K562 (cell line): Measurements from ENCODE around the gene NLRP4. TPM values are rescaled to one million over a fixed set of nuclear protein-coding genes. Genes with fewer than 3 reads are reported as not detected.

ENCODE experiments used
- ATAC-seq: fragments of 200-7000 bp; cut with Tn5 transposase; 3 replicates; pipeline ENCODE4 v1.9.1; 2020; ENCODE audit warnings: moderate library complexity
- Bru-seq: library from RNA; stranded (reverse); fragments of 400-500 nt; gene quantifications from one replicate; lab custom pipeline; 2021; lab: Mats Ljungman, UMichigan
- BruChase-seq, 2 experiments: library from RNA; stranded (reverse); fragments of 400-500 nt; gene quantifications; one replicate each; lab custom pipeline; 2021; lab: Mats Ljungman, UMichigan
- BruUV-seq: library from RNA; stranded (reverse); fragments of 400-500 nt; replicated peaks from 2 replicates; lab custom pipeline; 2021; lab: Mats Ljungman, UMichigan
- CTCF ChIA-PET: fragments of 300-600 bp; formaldehyde crosslinking; extraction: SDS; loops from one replicate; lab custom pipeline; 2021; ENCODE audit warnings: low intra/inter-chr PET ratio; lab: Yijun Ruan, JAX
- POLR2A ChIA-PET: fragments of 300-600, 350-650 bp; sonication (Branson Sonifier 250); formaldehyde crosslinking; extraction: SDS; loops from one replicate; lab custom pipeline; 2021; ENCODE audit warnings: antibody characterized with exemption, inconsistent platforms; lab: Yijun Ruan, JAX
- DNase-seq, 4 experiments: peaks; one replicate each; pipeline versions ENCODE4 v3.0.0 to v3.0.0-alpha.2; 2011 to 2018; ENCODE audit warnings: low spot score in 3 of 4, mixed read lengths in 3 of 4; ENCODE audit errors: extremely low read depth in 1 of 4
- FAIRE-seq: peaks from 2 replicates; lab custom pipeline; 2011; peaks lifted over from hg19 to GRCh38; lab: Jason Lieb, UNC
- H2AFZ ChIP-seq: 2 replicates; pipeline ENCODE4 v1.6.0; 2011; ENCODE audit warnings: low read depth, low read length, control low read depth, inconsistent platforms
- H3K27ac ChIP-seq: fragments of 200-600 bp; 3 replicates; pipeline ENCODE4 v1.8.0; 2011; ENCODE audit warnings: low read depth, mild to moderate bottlenecking, control low read depth, inconsistent platforms, low read length, moderate library complexity, mixed read lengths; ENCODE audit errors: extremely low read depth
- H3K27me3 ChIP-seq, 2 experiments: fragments of 300-600 bp in 1 of 2; 2 replicates in 1 of 2; 3 replicates in 1 of 2; pipeline versions ENCODE4 v1.6.0 to v1.8.0; 2011; ENCODE audit warnings: inconsistent platforms in 2 of 2, low read length in 2 of 2, mild to moderate bottlenecking in 1 of 2, mixed read lengths in 1 of 2, moderate library complexity in 1 of 2; ENCODE audit not compliant: control insufficient read depth in 2 of 2, insufficient read depth in 2 of 2
- H3K36me3 ChIP-seq: fragments of 300-600 bp; 3 replicates; pipeline ENCODE4 v1.8.0; 2011; ENCODE audit warnings: mild to moderate bottlenecking, low read length, inconsistent platforms; ENCODE audit not compliant: control insufficient read depth, insufficient read depth
- H3K4me1 ChIP-seq, 2 experiments: fragments of 200-600 bp in 1 of 2; replicated peaks in 1 of 2; 2 replicates in 1 of 2; 3 replicates in 1 of 2; pipeline versions ENCODE4 v1.5.1 to v1.8.0; 2011; ENCODE audit warnings: inconsistent platforms in 2 of 2, low read length in 2 of 2, mild to moderate bottlenecking in 1 of 2, mixed read lengths in 1 of 2, moderate library complexity in 1 of 2; ENCODE audit not compliant: control insufficient read depth in 2 of 2, insufficient read depth in 2 of 2
- H3K4me2 ChIP-seq: 2 replicates; pipeline ENCODE4 v1.6.1; 2011; ENCODE audit warnings: low read length, control low read depth, inconsistent platforms, mixed read lengths; ENCODE audit not compliant: insufficient read depth
- H3K4me3 ChIP-seq: fragments of 200-600 bp; sonication (generic), shearing (Covaris generic); 2 replicates; pipeline ENCODE4 v1.5.1; 2016; ENCODE audit warnings: control low read depth, inconsistent platforms
- H3K79me2 ChIP-seq: fragments of 200-600 bp; 3 replicates; pipeline ENCODE4 v1.8.0; 2011; ENCODE audit warnings: low read length, inconsistent platforms; ENCODE audit not compliant: control insufficient read depth, insufficient read depth
- H3K9ac ChIP-seq, 2 experiments: 2 replicates each; pipeline versions ENCODE4 v1.6.0 to v1.6.1; 2011; ENCODE audit warnings: low read depth in 2 of 2, low read length in 2 of 2, control low read depth in 1 of 2, inconsistent platforms in 1 of 2, mild to moderate bottlenecking in 1 of 2, mixed read lengths in 1 of 2; ENCODE audit not compliant: insufficient read depth in 1 of 2
- H3K9me1 ChIP-seq: one replicate; pipeline ENCODE4 v1.6.0; 2011; ENCODE audit warnings: inconsistent platforms, mild to moderate bottlenecking, low read length, moderate library complexity; ENCODE audit not compliant: control insufficient read depth, insufficient read depth
- H3K9me3 ChIP-seq: replicated peaks from 2 replicates; pipeline ENCODE4 v1.5.1; 2011; ENCODE audit warnings: low read depth, low read length, inconsistent platforms; ENCODE audit not compliant: control insufficient read depth, insufficient read depth
- H4K20me1 ChIP-seq: replicated peaks from 2 replicates; pipeline ENCODE4 v1.6.1; 2011; ENCODE audit warnings: low read length, inconsistent platforms, mixed read lengths; ENCODE audit not compliant: control insufficient read depth, insufficient read depth
- BRD4 ChIP-seq: fragments of 200-600 bp; sonication (generic); IDR thresholded peaks from 2 replicates; pipeline ENCODE4 v1.6.1; 2017; ENCODE audit warnings: inconsistent platforms
- C11orf30 ChIP-seq: fragments of 450-650 bp; IDR thresholded peaks from 2 replicates; pipeline ENCODE4 v1.6.1; 2016; ENCODE audit warnings: low read depth, mild to moderate bottlenecking
- HIVEP1 ChIP-seq: fragments of 250-450 bp; sonication (Bioruptor Pico); IDR thresholded peaks from 2 replicates; pipeline ENCODE4 v1.4.0; 2020; ENCODE audit warnings: mild to moderate bottlenecking
- L3MBTL2 ChIP-seq: fragments of 450-650 bp; IDR thresholded peaks from 2 replicates; pipeline ENCODE4 v1.6.1; 2016; ENCODE audit warnings: mild to moderate bottlenecking, moderate library complexity
- MAFF ChIP-seq: IDR thresholded peaks from 2 replicates; pipeline ENCODE4 v1.6.1; 2012; ENCODE audit warnings: low read length, improper control_type of control experiment
- MAFK ChIP-seq: IDR thresholded peaks from 2 replicates; pipeline ENCODE4 v1.6.1; 2011; ENCODE audit warnings: low read length, improper control_type of control experiment
- PTBP1 ChIP-seq: fragments of 200-400 bp; formaldehyde crosslinking; IDR thresholded peaks from 2 replicates; pipeline ENCODE4 v1.6.1; 2017; ENCODE audit warnings: low read depth, low read length
- SMAD4 ChIP-seq: fragments of 250-450 bp; sonication (Bioruptor Pico); conservative IDR thresholded peaks from 2 replicates; pipeline ENCODE4 v1.8.0; 2021; ENCODE audit warnings: inconsistent platforms, mild to moderate bottlenecking, moderate library complexity
- SNRNP70 ChIP-seq: fragments of 200-400 bp; formaldehyde crosslinking; optimal IDR thresholded peaks from 2 replicates; pipeline ENCODE3; 2017; ENCODE audit warnings: low read depth, low read length
- ZNF785 ChIP-seq: fragments of 250-450 bp; sonication (Bioruptor Pico); IDR thresholded peaks from 2 replicates; pipeline ENCODE4 v1.4.0; 2020; ENCODE audit warnings: mild to moderate bottlenecking
- WGBS: fragments of 100-300 bp; shearing (Covaris generic); methylation state at CpG from one replicate; pipeline ENCODE4 v1.1.6; 2016; ENCODE audit warnings: low coverage, mixed read lengths; ENCODE audit not compliant: insufficient coverage; ENCODE audit errors: missing lambda C conversion rate; 5-methylcytosine and 5-hydroxymethylcytosine counted together
- in situ Hi-C: fragments of 300-500 bp; cut with MboI; formaldehyde crosslinking; loops from 4 replicates; pipeline ENCODE4 v1.15.0; 2018; ENCODE audit warnings: inconsistent platforms, mixed read lengths
- intact Hi-C: fragments of 100-400 bp; cut with micrococcal nuclease; formaldehyde crosslinking; loops from 2 replicates; pipeline ENCODE4 v1.14.2; 2022
- long read RNA-seq, 3 experiments: library from polyadenylated mRNA in 2 of 3; library from RNA in 1 of 3; unstranded in 2 of 3; stranded (forward) in 1 of 3; transcript quantifications; one replicate each; pipeline ENCODE4 v2.0.0, GENCODE V29; 2019 to 2022
- polyA minus RNA-seq, 3 experiments: library from RNA; depleted of rRNA, polyadenylated mRNA; stranded (reverse); fragments of >200 nt; gene quantifications; 2 replicates each; pipeline ENCODE4 v1.2.3, GENCODE V29; 2011
- polyA plus RNA-seq, 8 experiments: library from polyadenylated mRNA; depleted of rRNA in 4 of 8; stranded (reverse) in 5 of 8; unstranded in 3 of 8; fragments of >200 nt; fragmentation: Nextera tagmentation in 2 of 8; fragmentation: Illumina TruSeq in 1 of 8; extraction: Ambion mirVana in 2 of 8; extraction: Trizol in 1 of 8; gene quantifications; 2 replicates each; pipeline versions ENCODE4 v1.2.1 to v1.2.3, GENCODE V29; 2011 to 2014; ENCODE audit warnings: inconsistent platforms in 1 of 8, missing spikeins in 1 of 8
- total RNA-seq, 7 experiments: library from RNA; depleted of rRNA in 6 of 7; stranded (reverse); fragments of >200 nt in 6 of 7; fragmentation: Illumina TruSeq in 2 of 7; extraction: Trizol in 2 of 7; gene quantifications; 2 replicates each; pipeline versions ENCODE4 v1.2.1 to v1.2.3, GENCODE V29; 2011 to 2021; ENCODE audit warnings: low replicate concordance in 1 of 7
- TF ChIP-seq, protein P1 (sequence below): fragments of 250-450 bp; sonication (Bioruptor Pico); IDR thresholded peaks from 2 replicates; pipeline ENCODE4 v1.5.0; 2020; ENCODE audit warnings: mild to moderate bottlenecking, borderline replicate concordance
- TF ChIP-seq, protein P2 (sequence below): sonication (generic); formaldehyde crosslinking; IDR thresholded peaks from 2 replicates; pipeline ENCODE4 v1.8.1; 2022; ENCODE audit warnings: missing genetic modification reagents

The NLRP4 gene, protein sequence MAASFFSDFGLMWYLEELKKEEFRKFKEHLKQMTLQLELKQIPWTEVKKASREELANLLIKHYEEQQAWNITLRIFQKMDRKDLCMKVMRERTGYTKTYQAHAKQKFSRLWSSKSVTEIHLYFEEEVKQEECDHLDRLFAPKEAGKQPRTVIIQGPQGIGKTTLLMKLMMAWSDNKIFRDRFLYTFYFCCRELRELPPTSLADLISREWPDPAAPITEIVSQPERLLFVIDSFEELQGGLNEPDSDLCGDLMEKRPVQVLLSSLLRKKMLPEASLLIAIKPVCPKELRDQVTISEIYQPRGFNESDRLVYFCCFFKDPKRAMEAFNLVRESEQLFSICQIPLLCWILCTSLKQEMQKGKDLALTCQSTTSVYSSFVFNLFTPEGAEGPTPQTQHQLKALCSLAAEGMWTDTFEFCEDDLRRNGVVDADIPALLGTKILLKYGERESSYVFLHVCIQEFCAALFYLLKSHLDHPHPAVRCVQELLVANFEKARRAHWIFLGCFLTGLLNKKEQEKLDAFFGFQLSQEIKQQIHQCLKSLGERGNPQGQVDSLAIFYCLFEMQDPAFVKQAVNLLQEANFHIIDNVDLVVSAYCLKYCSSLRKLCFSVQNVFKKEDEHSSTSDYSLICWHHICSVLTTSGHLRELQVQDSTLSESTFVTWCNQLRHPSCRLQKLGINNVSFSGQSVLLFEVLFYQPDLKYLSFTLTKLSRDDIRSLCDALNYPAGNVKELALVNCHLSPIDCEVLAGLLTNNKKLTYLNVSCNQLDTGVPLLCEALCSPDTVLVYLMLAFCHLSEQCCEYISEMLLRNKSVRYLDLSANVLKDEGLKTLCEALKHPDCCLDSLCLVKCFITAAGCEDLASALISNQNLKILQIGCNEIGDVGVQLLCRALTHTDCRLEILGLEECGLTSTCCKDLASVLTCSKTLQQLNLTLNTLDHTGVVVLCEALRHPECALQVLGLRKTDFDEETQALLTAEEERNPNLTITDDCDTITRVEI
- 0.35 TPM in 1 of 2 replicates, not detected in the other for total RNA-seq (2011; cell fraction: chromatin; rRNA removed; ENCODE audit: low replicate concordance)
- total RNA-seq (2011; cell fraction: nucleolus; rRNA removed) = not detected in 2 replicates
- not detected in 2 replicates for total RNA-seq (2011; cell fraction: nucleoplasm; rRNA removed)
- total RNA-seq (2014; rRNA removed) = not detected in 2 replicates
- total RNA-seq (2014; rRNA removed; fragmentation: Illumina TruSeq; extraction: Trizol) = 0.04 TPM in 1 of 2 replicates, not detected in the other
- total RNA-seq (2015; rRNA removed; fragmentation: Illumina TruSeq; extraction: Trizol) = 0.14 and 0.30 TPM in 2 replicates
- not detected in 2 replicates for total RNA-seq (2021)
- 0.06 TPM in 1 of 2 replicates, not detected in the other for polyA plus RNA-seq (2011; rRNA removed)
- polyA plus RNA-seq (2011; cell fraction: cytosol; rRNA removed) = 0.03 TPM in 1 of 2 replicates, not detected in the other
- polyA plus RNA-seq (2011; cell fraction: nucleus; rRNA removed) = not detected in 2 replicates
- polyA plus RNA-seq (2012) = 0.20 and 1.7 TPM in 2 replicates
- polyA plus RNA-seq (2014; fragmentation: Illumina TruSeq; extraction: Trizol) = 0.04 TPM in 1 of 2 replicates, not detected in the other
- polyA plus RNA-seq (2014; fragmentation: Nextera tagmentation; extraction: Ambion mirVana) = under 1 TPM in 1 of 2 experiments, not detected in 1; 0.07 TPM
- 0.03 and 0.05 TPM in 2 replicates for polyA plus RNA-seq (2014; rRNA removed)
- polyA minus RNA-seq (2011; rRNA and poly(A)+ RNA removed) = 0.45 TPM in 1 of 2 replicates, not detected in the other
- not detected in 2 replicates for polyA minus RNA-seq (2011; cell fraction: cytosol; rRNA and poly(A)+ RNA removed)
- polyA minus RNA-seq (2011; cell fraction: nucleus; rRNA and poly(A)+ RNA removed) = not detected in 2 replicates
- percentile 8 among the genes with signal in this experiment for Bru-seq, nascent RNA
- percentile 6 among the genes with signal in this experiment for BruChase-seq, experiment 1, labeled RNA remaining after a 2-hour chase
- percentile 12 among the genes with signal in this experiment for BruChase-seq, experiment 2, labeled RNA remaining after a 6-hour chase
- long read RNA-seq, experiment 1 = 0 reads
- long read RNA-seq, experiment 2 = 0 reads
- long read RNA-seq, experiment 3 = 0 reads

DNA sequence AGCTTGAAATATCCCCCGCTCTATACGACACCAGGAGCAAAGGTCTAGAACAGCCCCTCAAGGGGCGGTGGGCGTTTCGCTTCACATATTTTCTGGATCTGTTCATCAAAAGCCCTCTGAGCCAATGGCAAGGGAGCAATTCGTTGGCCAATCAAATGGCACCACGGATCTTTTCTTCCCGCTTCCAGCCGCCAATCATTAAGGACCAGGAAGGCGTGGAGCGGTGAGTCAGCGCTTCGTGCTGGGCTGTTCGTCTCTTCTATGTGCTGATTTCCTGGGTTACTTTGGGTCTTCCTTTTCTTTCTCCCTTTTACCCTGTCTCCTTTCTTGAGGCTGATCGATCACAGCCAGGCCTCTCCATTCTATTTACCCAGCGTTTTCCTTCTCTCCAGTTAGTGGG lies at the start of gene NLRP4:
Gene NLRP4, plus strand, starts transcription at position 201 of the 400 bp plus-strand sequence. CDS start 15,541 bp downstream, outside the sequence.
- WGBS = 11% methylated on average over 16 of the region's 16 CpGs
- in situ Hi-C loops = no loop called here
- TF ChIP-seq L3MBTL2 (peak; percentile 83), C11orf30 (peak; percentile 64; the same call in 1 of the 2 replicates), HIVEP1 (CRISPR knock-in tag) (no peak), BRD4 (no peak), SMAD4 (CRISPR knock-in tag) (no peak), PTBP1 (no peak), MAFF (peak; percentile 49), SNRNP70 (no peak), ZNF785 (CRISPR knock-in tag) (no peak), MAFK (peak; percentile 13; the same call in 1 of the 2 replicates)
- TF ChIP-seq, protein P1, sequence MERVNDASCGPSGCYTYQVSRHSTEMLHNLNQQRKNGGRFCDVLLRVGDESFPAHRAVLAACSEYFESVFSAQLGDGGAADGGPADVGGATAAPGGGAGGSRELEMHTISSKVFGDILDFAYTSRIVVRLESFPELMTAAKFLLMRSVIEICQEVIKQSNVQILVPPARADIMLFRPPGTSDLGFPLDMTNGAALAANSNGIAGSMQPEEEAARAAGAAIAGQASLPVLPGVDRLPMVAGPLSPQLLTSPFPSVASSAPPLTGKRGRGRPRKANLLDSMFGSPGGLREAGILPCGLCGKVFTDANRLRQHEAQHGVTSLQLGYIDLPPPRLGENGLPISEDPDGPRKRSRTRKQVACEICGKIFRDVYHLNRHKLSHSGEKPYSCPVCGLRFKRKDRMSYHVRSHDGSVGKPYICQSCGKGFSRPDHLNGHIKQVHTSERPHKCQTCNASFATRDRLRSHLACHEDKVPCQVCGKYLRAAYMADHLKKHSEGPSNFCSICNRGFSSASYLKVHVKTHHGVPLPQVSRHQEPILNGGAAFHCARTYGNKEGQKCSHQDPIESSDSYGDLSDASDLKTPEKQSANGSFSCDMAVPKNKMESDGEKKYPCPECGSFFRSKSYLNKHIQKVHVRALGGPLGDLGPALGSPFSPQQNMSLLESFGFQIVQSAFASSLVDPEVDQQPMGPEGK (CRISPR knock-in tag) = no peak
- TF ChIP-seq, protein P2, sequence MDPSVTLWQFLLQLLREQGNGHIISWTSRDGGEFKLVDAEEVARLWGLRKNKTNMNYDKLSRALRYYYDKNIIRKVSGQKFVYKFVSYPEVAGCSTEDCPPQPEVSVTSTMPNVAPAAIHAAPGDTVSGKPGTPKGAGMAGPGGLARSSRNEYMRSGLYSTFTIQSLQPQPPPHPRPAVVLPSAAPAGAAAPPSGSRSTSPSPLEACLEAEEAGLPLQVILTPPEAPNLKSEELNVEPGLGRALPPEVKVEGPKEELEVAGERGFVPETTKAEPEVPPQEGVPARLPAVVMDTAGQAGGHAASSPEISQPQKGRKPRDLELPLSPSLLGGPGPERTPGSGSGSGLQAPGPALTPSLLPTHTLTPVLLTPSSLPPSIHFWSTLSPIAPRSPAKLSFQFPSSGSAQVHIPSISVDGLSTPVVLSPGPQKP (CRISPR knock-in tag) = no peak

More for the DNA sequence above, at the start of gene NLRP4:
- FAIRE-seq (peak; percentile 6), ATAC-seq (peak; percentile 76), DNase-seq (peak in 3 of 4 experiments; percentile 14 to 48 (median 31))
- Histone ChIP-seq H3K27me3 (peaks cover 0 to 9% of the 10 kb centered on the region in 2 experiments; a peak in 2 of 5 replicates), H3K4me3 (no peak within 1 kb of the TSS), H3K9me3 (no peaks in the 10 kb centered on the region), H3K27ac (no peak within 1 kb of the TSS), H3K4me2 (no peak within 1 kb of the TSS), H3K9me1 (no peaks in the 10 kb centered on the region), H2AFZ (no peak within 1 kb of the TSS; the same call in 1 of the 2 replicates), H4K20me1 (no peaks in the 10 kb centered on the region), H3K36me3 (no peaks in the 10 kb centered on the region), H3K79me2 (no peaks in the 10 kb centered on the region), H3K9ac (no peak within 1 kb of the TSS), H3K4me1 (no peaks in the 10 kb centered on the region)
- intact Hi-C loops = no loop called here
- BruUV-seq = no TSS peak
- ChIA-PET CTCF (no interaction called here), POLR2A (no interaction called here)
